ENCODE measurements around the gene PAGE2B. TPM values are rescaled to one million over a fixed set of nuclear protein-coding genes. Genes with fewer than 3 reads are reported as not detected.
"Not testable (repeated sequence)": the region's sequence is repeated elsewhere in the genome, so short reads cannot be mapped to it uniquely, and the experiment has no call there.

The PAGE2B gene
- total RNA-seq, 1 donor from 2014 or later = not detected

- intact Hi-C loops (cut with micrococcal nuclease) = no loop called here
- DNase-seq (no peak), ATAC-seq (no peak)
Observed at GRCh38 chrX:55102754-55103153, 27.9 kb downstream of the PAGE2B start.

DNA sequence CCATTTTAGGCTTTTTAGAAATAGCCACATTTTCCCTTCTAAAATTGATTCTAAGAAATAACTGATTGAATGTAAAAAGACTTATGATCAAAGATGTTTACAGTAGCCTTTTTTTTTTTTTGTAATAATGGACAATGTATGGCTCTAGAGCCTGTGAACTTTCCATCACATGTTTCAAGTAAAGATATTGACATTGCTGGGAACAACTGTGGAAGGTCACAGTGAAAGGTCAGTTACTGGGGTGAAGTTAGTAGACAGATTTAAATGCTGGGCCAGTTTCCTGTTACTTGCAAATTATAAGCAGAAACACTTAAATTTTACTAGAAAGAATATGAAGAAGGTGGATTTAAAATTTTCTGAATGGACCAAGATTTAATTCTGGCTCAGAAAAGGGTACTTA is 32.4 kb downstream of the PAGE2B start:
- DNase-seq = no peak
- intact Hi-C loops (cut with micrococcal nuclease) = no loop called here
- ATAC-seq = no peak

GRCh38 chrX:55107911-55108310 is 33.1 kb downstream of the PAGE2B start:
- intact Hi-C loops (cut with micrococcal nuclease) = no loop called here

GRCh38 chrX:55109306-55109705 is 34.5 kb downstream of the PAGE2B start:
- ATAC-seq (no peak), DNase-seq (no peak)
- intact Hi-C loops (cut with micrococcal nuclease) = no loop called here

More at GRCh38 chrX:55107911-55108310, 33.1 kb downstream of the PAGE2B start:
- DNase-seq (no peak), ATAC-seq (no peak)

DNA sequence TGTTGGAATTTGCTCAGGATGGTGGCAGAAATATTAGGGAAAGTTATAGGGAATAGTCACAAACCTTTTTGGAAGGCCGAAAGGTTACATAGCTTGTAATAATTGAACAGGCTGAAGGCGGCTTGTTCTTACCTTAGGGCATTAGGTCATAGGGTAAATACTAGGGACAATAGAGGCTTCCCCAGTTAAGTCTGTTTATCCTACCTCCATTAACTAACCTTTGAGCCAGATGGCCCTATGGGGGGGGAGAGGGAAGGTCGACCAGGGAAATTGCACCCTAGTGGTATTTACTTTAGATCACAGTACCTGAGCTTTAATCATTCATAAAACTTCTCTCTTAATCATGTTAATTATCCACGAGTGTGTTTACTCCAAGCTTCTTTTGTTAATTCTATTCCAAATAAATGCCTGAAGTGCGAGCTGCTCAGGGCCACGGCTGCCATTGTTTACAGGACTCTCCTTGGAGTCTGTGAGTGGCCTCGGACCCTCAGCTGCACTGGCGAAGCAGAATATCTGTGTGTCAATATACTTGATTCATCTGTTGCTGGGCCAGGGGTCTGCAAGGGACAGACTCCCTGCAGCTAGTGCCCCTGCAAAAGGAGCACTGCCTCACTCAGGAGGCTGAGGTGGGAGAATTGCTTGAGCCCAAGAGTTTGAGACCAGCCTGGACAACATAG is 36.9 kb downstream of the PAGE2B start:
- no peak for ATAC-seq
- DNase-seq = no peak
- intact Hi-C loops (cut with micrococcal nuclease) = no loop called here

DNA sequence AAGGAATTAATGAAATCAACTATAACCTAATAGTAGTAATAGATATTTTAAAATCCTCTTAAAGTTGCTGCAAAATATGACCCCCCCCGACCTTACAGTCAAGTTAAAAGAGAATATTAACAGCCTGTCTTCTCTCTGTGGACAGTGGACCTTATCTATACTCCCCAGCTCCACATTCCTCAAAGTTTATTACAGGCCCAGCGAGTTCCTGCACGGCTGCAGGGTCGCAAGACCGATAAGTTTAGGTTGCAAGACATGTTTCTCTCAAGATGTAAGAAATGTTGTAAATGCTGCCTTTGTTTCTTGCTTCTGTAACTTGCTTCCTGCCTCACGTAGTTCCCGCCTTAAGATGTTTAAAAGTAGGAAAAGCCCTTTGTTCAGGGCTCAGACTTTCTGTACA is 41.8 kb downstream of the PAGE2B start:
- DNase-seq; intact Hi-C loops (cut with micrococcal nuclease); ATAC-seq: not testable (repeated sequence)

GRCh38 chrX:55118574-55118973 is 43.7 kb downstream of the PAGE2B start:
- intact Hi-C loops (cut with micrococcal nuclease) = no loop called here
- ATAC-seq (no peak), DNase-seq (no peak)

- no peak for DNase-seq
- intact Hi-C loops (cut with micrococcal nuclease) = no loop called here
- ATAC-seq = no peak
Observed at GRCh38 chrX:55119271-55119670, 44.4 kb downstream of the PAGE2B start.

DNA sequence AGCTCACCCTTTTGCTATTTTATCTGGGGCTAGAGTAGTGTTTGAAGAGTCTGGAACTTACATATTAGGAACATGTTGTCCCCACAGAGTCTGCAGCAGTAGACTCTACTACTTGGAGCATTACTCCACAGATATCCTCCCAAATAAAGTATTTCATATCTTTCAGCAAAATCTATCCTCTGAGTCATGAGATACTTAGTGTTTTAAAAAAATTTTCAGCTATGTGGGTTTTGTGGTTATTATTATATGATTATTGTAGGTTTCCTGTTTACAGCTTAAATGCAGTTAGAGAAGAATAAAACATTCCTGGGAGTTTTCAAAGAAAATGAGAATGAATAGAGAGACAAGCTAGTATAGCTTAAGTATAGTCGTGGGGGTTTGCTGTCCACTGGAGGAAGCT is 44.9 kb downstream of the PAGE2B start:
- intact Hi-C loops (cut with micrococcal nuclease) = no loop called here
- DNase-seq (no peak), ATAC-seq (no peak)

GRCh38 chrX:55120761-55121358 is 46.0 kb downstream of the PAGE2B start:
- ATAC-seq (no peak), DNase-seq (no peak)
- intact Hi-C loops (cut with micrococcal nuclease) = no loop called here

GRCh38 chrX:55123900-55124299 is 49.1 kb downstream of the PAGE2B start:
- intact Hi-C loops (cut with micrococcal nuclease) = no loop called here
- ATAC-seq (no peak), DNase-seq (no peak)

DNA sequence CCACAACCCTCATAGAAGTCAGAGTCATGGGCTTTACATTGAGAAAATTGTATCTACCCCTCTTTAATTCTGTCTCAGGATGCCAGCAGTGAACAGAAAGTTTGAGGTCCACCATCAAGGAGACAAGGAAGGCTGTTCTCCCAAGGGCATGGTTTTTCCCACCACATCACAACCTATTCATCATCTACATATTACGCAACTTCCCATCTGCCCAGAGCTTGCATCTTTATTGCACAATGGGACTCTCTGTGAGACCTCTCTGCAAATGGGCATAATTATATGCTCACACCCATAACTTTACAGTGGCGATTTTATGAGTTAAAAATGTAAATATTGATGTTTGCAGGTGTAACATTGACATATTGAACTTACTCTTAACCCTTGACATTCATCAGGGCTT is 52.9 kb downstream of the PAGE2B start:
- ATAC-seq = no peak
- intact Hi-C loops (cut with micrococcal nuclease) = no loop called here

More for the DNA sequence above, 52.9 kb downstream of the PAGE2B start:
- no peak for DNase-seq

Other genes starting within 250 kb of the PAGE2B start
- 2.1 TPM for gene TRO, start 154.2 kb upstream of the PAGE2B start, total RNA-seq
- 0.22 TPM for gene PFKFB1, start 80.8 kb upstream of the PAGE2B start, total RNA-seq
- gene APEX2, start 74.7 kb upstream of the PAGE2B start, total RNA-seq = 7.7 TPM
- not detected for gene ALAS2, start 44.1 kb upstream of the PAGE2B start, total RNA-seq
- gene PAGE2, start 14.0 kb downstream of the PAGE2B start, total RNA-seq = not detected
- gene PAGE5, start 145.3 kb downstream of the PAGE2B start, total RNA-seq = not detected
- not detected for gene PAGE3, start 189.9 kb downstream of the PAGE2B start, total RNA-seq

Measured in left ventricle myocardium superior (tissue), 1 donor.